Measurements from ENCODE around the gene TFR2. TPM values are rescaled to one million over a fixed set of nuclear protein-coding genes. Genes with fewer than 3 reads are reported as not detected.
A peak's percentile ranks its signal among the peaks of the same experiment; 100 is the strongest.

The TFR2 gene
- total and polyA plus RNA-seq, 2 of the 13 experiments (the other 11 are each of a cell fraction or from before 2014, with no cell fraction given), result 36.9 to 64.2 TPM

DNA sequence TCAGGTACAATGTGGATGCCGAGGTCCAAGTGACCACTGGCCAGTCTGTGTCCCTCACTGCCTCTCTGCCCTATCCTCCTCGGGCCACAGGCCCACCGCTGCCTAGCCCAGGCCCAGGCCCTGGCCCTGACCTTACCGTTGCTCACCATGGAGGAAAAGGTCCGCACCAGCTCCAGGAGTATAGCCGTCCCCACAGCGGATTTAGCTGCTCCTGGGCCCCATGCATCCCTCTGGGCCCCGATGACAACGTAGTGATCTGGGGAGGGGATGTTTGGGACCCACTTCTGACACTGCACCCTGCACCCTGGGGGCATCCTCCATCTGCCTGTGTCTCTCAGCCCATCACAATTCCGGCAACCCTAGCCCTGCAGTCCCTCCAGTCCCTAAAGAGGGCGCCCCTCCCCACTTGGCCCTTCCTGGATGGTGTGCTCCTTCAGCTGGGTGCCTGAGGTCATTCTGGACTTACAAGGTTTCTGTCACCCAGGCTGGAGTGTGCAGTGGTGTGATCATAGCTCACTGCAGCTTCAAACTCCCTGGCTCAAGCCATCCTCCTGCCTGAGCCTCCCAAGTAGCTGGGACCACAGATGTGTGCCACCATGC, 12.1 kb downstream of the TFR2 start:
- no peak for DNase-seq (ENCODE audit: low spot score)
- Histone ChIP-seq H3K27ac (ENCODE audit: extremely low read length, insufficient read depth, low read length) (no peak overlapping the region), H3K4me1 (ENCODE audit: insufficient read depth, low read length) (no peaks in the 10 kb centered on the region), H4K20me1 (ENCODE audit: insufficient read depth, low read length) (peaks cover 6% of the 10 kb centered on the region; the same call in 1 of the 2 replicates), H3K9me3 (ENCODE audit: low read length) (no peaks in the 10 kb centered on the region), H3K27me3 (ENCODE audit: control insufficient read depth in 1 of 2, insufficient read depth in 2 of 2, low read length in 2 of 2) (no peaks in the 10 kb centered on the region), H3K36me3 (replicated peaks in 1 of 2; ENCODE audit: control insufficient read depth in 1 of 2, insufficient read depth in 2 of 2, low read length in 2 of 2) (peaks cover 4 to 35% of the 10 kb centered on the region in 2 experiments; a peak in 4 of 5 replicates), H3K79me2 (ENCODE audit: insufficient read depth, low read length) (no peaks in the 10 kb centered on the region), H3K9ac (ENCODE audit: insufficient read depth, low read depth, low read length) (no peak overlapping the region), H3K4me3 (replicated peaks in 1 of 3; ENCODE audit: insufficient read depth in 1 of 3, low read depth in 2 of 3, low read length in 3 of 3) (no peak overlapping the region), H3K4me2 (ENCODE audit: low read depth, low read length) (no peak overlapping the region), H2AFZ (ENCODE audit: low read length) (no peak overlapping the region)
- ChIA-PET POLR2A (interaction anchor here (0.6 to 1.9 kb wide), 5 partner anchors 10 to 75 kb away, joined by 3 to 7 read pairs (median 5); partner anchors contain the start of genes FBXO24, LRCH4 and MOSPD3), CTCF (ENCODE audit: low intra/inter-chr PET ratio, low total read pairs) (interaction anchor here (1.5 kb wide), 1 partner anchor 62 kb away, joined by 8 read pairs; no protein-coding TSS in a partner anchor)
- FAIRE-seq, result no peak
- TF ChIP-seq SAP130 (CRISPR knock-in tag; IDR thresholded peaks at IDR 0.05; ENCODE audit: low read depth) (peak; percentile 21; the same call in 1 of the 2 replicates), HNF4A (CRISPR knock-in tag; IDR thresholded peaks at IDR 0.05) (0 out of 2 replicates have a peak, but pooled peaks have one; percentile 9), STAG1 (CRISPR knock-in tag; IDR thresholded peaks at IDR 0.05) (peak; percentile 73), ZNF891 (CRISPR knock-in tag; IDR thresholded peaks at IDR 0.05) (0 out of 2 replicates have a peak, but pooled peaks have one; percentile 30), IRX3 (CRISPR knock-in tag; IDR thresholded peaks at IDR 0.05; ENCODE audit: borderline replicate concordance, low read depth) (no peak), PTBP1 (IDR thresholded peaks at IDR 0.05; ENCODE audit: low read depth, low read length, poor library complexity, severe bottlenecking) (no peak), CTCF (CRISPR knock-in tag; IDR thresholded peaks at IDR 0.05) (peak; percentile 66), RAD21 (CRISPR knock-in tag; IDR thresholded peaks at IDR 0.05) (peak; percentile 61; the same call in 1 of the 2 replicates), SMC3 (IDR thresholded peaks at IDR 0.05; ENCODE audit: low read length) (peak; percentile 45), ZNF441 (CRISPR knock-in tag; IDR thresholded peaks at IDR 0.05; ENCODE audit: borderline replicate concordance) (no peak)
- TF ChIP-seq, protein P1, sequence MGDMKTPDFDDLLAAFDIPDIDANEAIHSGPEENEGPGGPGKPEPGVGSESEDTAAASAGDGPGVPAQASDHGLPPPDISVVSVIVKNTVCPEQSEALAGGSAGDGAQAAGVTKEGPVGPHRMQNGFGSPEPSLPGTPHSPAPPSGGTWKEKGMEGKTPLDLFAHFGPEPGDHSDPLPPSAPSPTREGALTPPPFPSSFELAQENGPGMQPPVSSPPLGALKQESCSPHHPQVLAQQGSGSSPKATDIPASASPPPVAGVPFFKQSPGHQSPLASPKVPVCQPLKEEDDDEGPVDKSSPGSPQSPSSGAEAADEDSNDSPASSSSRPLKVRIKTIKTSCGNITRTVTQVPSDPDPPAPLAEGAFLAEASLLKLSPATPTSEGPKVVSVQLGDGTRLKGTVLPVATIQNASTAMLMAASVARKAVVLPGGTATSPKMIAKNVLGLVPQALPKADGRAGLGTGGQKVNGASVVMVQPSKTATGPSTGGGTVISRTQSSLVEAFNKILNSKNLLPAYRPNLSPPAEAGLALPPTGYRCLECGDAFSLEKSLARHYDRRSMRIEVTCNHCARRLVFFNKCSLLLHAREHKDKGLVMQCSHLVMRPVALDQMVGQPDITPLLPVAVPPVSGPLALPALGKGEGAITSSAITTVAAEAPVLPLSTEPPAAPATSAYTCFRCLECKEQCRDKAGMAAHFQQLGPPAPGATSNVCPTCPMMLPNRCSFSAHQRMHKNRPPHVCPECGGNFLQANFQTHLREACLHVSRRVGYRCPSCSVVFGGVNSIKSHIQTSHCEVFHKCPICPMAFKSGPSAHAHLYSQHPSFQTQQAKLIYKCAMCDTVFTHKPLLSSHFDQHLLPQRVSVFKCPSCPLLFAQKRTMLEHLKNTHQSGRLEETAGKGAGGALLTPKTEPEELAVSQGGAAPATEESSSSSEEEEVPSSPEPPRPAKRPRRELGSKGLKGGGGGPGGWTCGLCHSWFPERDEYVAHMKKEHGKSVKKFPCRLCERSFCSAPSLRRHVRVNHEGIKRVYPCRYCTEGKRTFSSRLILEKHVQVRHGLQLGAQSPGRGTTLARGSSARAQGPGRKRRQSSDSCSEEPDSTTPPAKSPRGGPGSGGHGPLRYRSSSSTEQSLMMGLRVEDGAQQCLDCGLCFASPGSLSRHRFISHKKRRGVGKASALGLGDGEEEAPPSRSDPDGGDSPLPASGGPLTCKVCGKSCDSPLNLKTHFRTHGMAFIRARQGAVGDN (CRISPR knock-in tag; IDR thresholded peaks at IDR 0.05), result peak; percentile 33
- no TSS peak for BruUV-seq (replicated peaks)
- in situ Hi-C loops (cut with HindIII; ENCODE audit: extremely low pct_ligation_motif_present, low pct_unique_long_range_greater_than_20kb), result no loop called here
- 73% methylated on average over 5 of the region's 11 CpGs for WGBS (ENCODE audit: low lambda C conversion rate)
- peak; percentile 77 for ATAC-seq
- intact Hi-C loops (cut with micrococcal nuclease; ENCODE audit: unreplicated experiment), result loop anchor here (1.0 kb wide), 1 partner anchor 62 kb away; no protein-coding TSS in a partner anchor
